Loucy (cell line): ENCODE data around the gene DUSP3.

Source experiments
- EZH2phosphoT487 ChIP-seq: fragments of 200-600 bp; IDR thresholded peaks from 2 replicates; pipeline ENCODE4 v1.6.1; 2018; ENCODE audit warnings: antibody characterized with exemption, mild to moderate bottlenecking, moderate library complexity, borderline replicate concordance
- TF ChIP-seq, protein P1 (sequence below): fragments of 200-600 bp; sonication (generic); conservative IDR thresholded peaks from 2 replicates; pipeline ENCODE4 v1.5.1; 2014; ENCODE audit warnings: mild to moderate bottlenecking, antibody characterized with exemption, low read length

DNA sequence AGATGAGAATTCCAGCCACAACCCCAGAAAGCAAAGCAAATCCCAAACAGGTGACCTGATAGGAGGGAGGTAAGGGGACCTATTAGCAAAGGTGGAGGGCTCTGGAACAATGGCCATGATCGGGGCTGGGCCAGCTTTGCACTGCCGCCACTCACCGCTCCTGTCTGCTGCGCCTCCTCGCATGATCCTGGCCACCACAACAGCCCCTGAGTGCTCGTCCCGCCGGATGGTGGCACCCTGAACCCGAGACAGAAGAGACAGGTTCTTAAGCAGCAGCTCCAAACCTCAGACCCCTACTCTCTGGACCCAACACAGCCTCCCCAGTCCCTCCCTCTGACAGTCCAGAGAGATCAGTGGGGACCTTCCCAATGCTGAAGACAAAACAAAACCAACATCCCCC lies 48.8 kb upstream of the DUSP3 start:
- TF ChIP-seq, protein P1, sequence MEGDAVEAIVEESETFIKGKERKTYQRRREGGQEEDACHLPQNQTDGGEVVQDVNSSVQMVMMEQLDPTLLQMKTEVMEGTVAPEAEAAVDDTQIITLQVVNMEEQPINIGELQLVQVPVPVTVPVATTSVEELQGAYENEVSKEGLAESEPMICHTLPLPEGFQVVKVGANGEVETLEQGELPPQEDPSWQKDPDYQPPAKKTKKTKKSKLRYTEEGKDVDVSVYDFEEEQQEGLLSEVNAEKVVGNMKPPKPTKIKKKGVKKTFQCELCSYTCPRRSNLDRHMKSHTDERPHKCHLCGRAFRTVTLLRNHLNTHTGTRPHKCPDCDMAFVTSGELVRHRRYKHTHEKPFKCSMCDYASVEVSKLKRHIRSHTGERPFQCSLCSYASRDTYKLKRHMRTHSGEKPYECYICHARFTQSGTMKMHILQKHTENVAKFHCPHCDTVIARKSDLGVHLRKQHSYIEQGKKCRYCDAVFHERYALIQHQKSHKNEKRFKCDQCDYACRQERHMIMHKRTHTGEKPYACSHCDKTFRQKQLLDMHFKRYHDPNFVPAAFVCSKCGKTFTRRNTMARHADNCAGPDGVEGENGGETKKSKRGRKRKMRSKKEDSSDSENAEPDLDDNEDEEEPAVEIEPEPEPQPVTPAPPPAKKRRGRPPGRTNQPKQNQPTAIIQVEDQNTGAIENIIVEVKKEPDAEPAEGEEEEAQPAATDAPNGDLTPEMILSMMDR: no peak
- no peak for TF ChIP-seq EZH2phosphoT487
